Hepatocyte (in vitro differentiated cells): ENCODE measurements around the gene GTF2F2. TPM values are rescaled to one million over a fixed set of nuclear protein-coding genes. Genes with fewer than 3 reads are reported as not detected.

ENCODE experiments used
- DNase-seq: peaks from one replicate; pipeline ENCODE4 v3.0.0-alpha.2; 2016; ENCODE audit warnings: low spot score
- H2AFZ ChIP-seq: fragments of 200-600 bp; sonication (generic); 2 replicates; pipeline ENCODE4 v1.6.0; 2016; ENCODE audit warnings: antibody characterized with exemption, mild to moderate bottlenecking
- H3K27ac ChIP-seq: fragments of 200-600 bp; sonication (generic); 2 replicates; pipeline ENCODE4 v1.5.1; 2016; ENCODE audit warnings: mild to moderate bottlenecking
- H3K27me3 ChIP-seq: fragments of 200-600 bp; sonication (generic); 2 replicates; pipeline ENCODE4 v1.6.1; 2016
- H3K36me3 ChIP-seq: fragments of 200-600 bp; sonication (generic); replicated peaks from 2 replicates; pipeline ENCODE4 v1.5.1; 2016; ENCODE audit warnings: low read depth; ENCODE audit not compliant: insufficient read depth
- H3K4me1 ChIP-seq: fragments of 200-600 bp; sonication (generic); 2 replicates; pipeline ENCODE4 v1.5.1; 2016; ENCODE audit warnings: mild to moderate bottlenecking, moderate library complexity; ENCODE audit not compliant: insufficient read depth
- H3K4me2 ChIP-seq: fragments of 200-600 bp; sonication (generic); 2 replicates; pipeline ENCODE4 v1.6.0; 2016
- H3K4me3 ChIP-seq: fragments of 200-600 bp; sonication (generic); 2 replicates; pipeline ENCODE4 v1.5.1; 2016; ENCODE audit warnings: mild to moderate bottlenecking
- H3K79me2 ChIP-seq: fragments of 200-600 bp; sonication (generic); 2 replicates; pipeline ENCODE4 v1.6.0; 2017; ENCODE audit warnings: mild to moderate bottlenecking
- H3K9me2 ChIP-seq: fragments of 200-600 bp; sonication (generic); replicated peaks from 2 replicates; pipeline ENCODE4 v1.6.0; 2017; ENCODE audit warnings: mild to moderate bottlenecking; ENCODE audit not compliant: insufficient read depth
- H3K9me3 ChIP-seq: fragments of 200-600 bp; sonication (generic); 2 replicates; pipeline ENCODE4 v1.5.1; 2016; ENCODE audit warnings: low read depth, mild to moderate bottlenecking
- H4K20me1 ChIP-seq: fragments of 200-600 bp; sonication (generic); 2 replicates; pipeline ENCODE4 v1.6.0; 2016; ENCODE audit warnings: mild to moderate bottlenecking; ENCODE audit not compliant: insufficient read depth, poor library complexity, severe bottlenecking
- CTCF ChIP-seq: fragments of 200-600 bp; sonication (generic); IDR thresholded peaks from 2 replicates; pipeline ENCODE4 v1.5.1; 2016; ENCODE audit warnings: antibody characterized with exemption, mild to moderate bottlenecking; ENCODE audit not compliant: poor library complexity
- EZH2 ChIP-seq: fragments of 200-600 bp; sonication (generic); IDR thresholded peaks from 2 replicates; pipeline ENCODE4 v1.6.1; 2016; ENCODE audit warnings: antibody characterized with exemption, mild to moderate bottlenecking, borderline replicate concordance
- EZH2phosphoT487 ChIP-seq: fragments of 200-600 bp; sonication (generic); IDR thresholded peaks from one replicate; pipeline ENCODE4 v1.6.1; 2018; ENCODE audit warnings: antibody characterized with exemption, mild to moderate bottlenecking, low read depth, moderate library complexity; ENCODE audit not compliant: unreplicated experiment, severe bottlenecking
- WGBS: methylation state at CpG from one replicate; pipeline ENCODE4 v1.1.6; 2016; ENCODE audit warnings: low lambda C conversion rate; ENCODE audit errors: missing lambda C conversion rate; 5-methylcytosine and 5-hydroxymethylcytosine counted together
- polyA plus RNA-seq: library from polyadenylated mRNA; unstranded; fragments of >200 nt; fragmentation: Nextera tagmentation; extraction: Ambion mirVana; gene quantifications from 2 replicates; pipeline ENCODE4 v1.2.1, GENCODE V29; 2016
- total RNA-seq: library from RNA; depleted of rRNA; stranded (reverse); fragments of >200 nt; gene quantifications from 2 replicates; pipeline ENCODE4 v1.2.3, GENCODE V29; 2014

The GTF2F2 gene
- total and polyA plus RNA-seq, 2 experiments from 2014 or later = 25.7 to 26.7 TPM

GRCh38 chr13:45137526-45137925 is 17.2 kb downstream of the GTF2F2 start:
- H3K4me2 ChIP-seq = no peak overlapping the region
- no peak for TF ChIP-seq EZH2
- no peak for TF ChIP-seq CTCF
- no peak for TF ChIP-seq EZH2phosphoT487
- no peak overlapping the region for H2AFZ ChIP-seq
- DNase-seq = no peak
- no peaks in the 10 kb centered on the region for H3K27me3 ChIP-seq
- peaks cover 8% of the 10 kb centered on the region for H3K4me1 ChIP-seq
- H3K4me3 ChIP-seq = no peak overlapping the region
- H3K79me2 ChIP-seq = peaks cover 80% of the 10 kb centered on the region
- no peaks in the 10 kb centered on the region for H4K20me1 ChIP-seq
- no peak overlapping the region for H3K27ac ChIP-seq
- no peaks in the 10 kb centered on the region for H3K36me3 ChIP-seq
- H3K9me2 ChIP-seq = no peaks in the 10 kb centered on the region
- H3K9me3 ChIP-seq = no peaks in the 10 kb centered on the region
- WGBS = 95% methylated on average over 2 of the region's 2 CpGs

GRCh38 chr13:45138282-45138681 is 18.0 kb downstream of the GTF2F2 start:
- Histone ChIP-seq H3K79me2 (peaks cover 73% of the 10 kb centered on the region), H3K4me2 (no peak overlapping the region)

GRCh38 chr13:45141369-45141768 is 21.1 kb downstream of the GTF2F2 start:
- H3K4me1 ChIP-seq = peaks cover 15% of the 10 kb centered on the region
- no peak overlapping the region for H3K4me3 ChIP-seq
- peaks cover 62% of the 10 kb centered on the region for H3K79me2 ChIP-seq
- no peaks in the 10 kb centered on the region for H4K20me1 ChIP-seq
- TF ChIP-seq EZH2 (no peak), CTCF (no peak), EZH2phosphoT487 (no peak)
- no peaks in the 10 kb centered on the region for H3K27me3 ChIP-seq
- no peak overlapping the region for H2AFZ ChIP-seq
- no peak overlapping the region for H3K4me2 ChIP-seq
- no peaks in the 10 kb centered on the region for H3K9me2 ChIP-seq
- no peak for DNase-seq
- peak overlapping the region; percentile 74 for H3K27ac ChIP-seq
- no peaks in the 10 kb centered on the region for H3K9me3 ChIP-seq
- no peaks in the 10 kb centered on the region for H3K36me3 ChIP-seq
- 62% methylated on average over 1 of the region's 1 CpG for WGBS

More at GRCh38 chr13:45138282-45138681, 18.0 kb downstream of the GTF2F2 start:
- Histone ChIP-seq H3K9me2 (no peaks in the 10 kb centered on the region), H3K27ac (no peak overlapping the region), H3K36me3 (no peaks in the 10 kb centered on the region), H3K9me3 (no peaks in the 10 kb centered on the region), H3K27me3 (no peaks in the 10 kb centered on the region), H3K4me3 (no peak overlapping the region), H3K4me1 (peaks cover 16% of the 10 kb centered on the region), H4K20me1 (no peaks in the 10 kb centered on the region), H2AFZ (no peak overlapping the region)
- 93% methylated on average over 7 of the region's 7 CpGs for WGBS
- DNase-seq = no peak
- no peak for TF ChIP-seq EZH2

GRCh38 chr13:45142440-45143345 is 22.4 kb downstream of the GTF2F2 start:
- Histone ChIP-seq H2AFZ (no peak overlapping the region), H3K36me3 (no peaks in the 10 kb centered on the region), H3K9me2 (no peaks in the 10 kb centered on the region), H3K79me2 (peaks cover 60% of the 10 kb centered on the region), H3K4me2 (peak overlapping the region; percentile 35), H3K9me3 (no peaks in the 10 kb centered on the region), H3K4me3 (no peak overlapping the region), H3K27ac (peak overlapping the region; percentile 74), H4K20me1 (no peaks in the 10 kb centered on the region), H3K4me1 (peaks cover 15% of the 10 kb centered on the region), H3K27me3 (no peaks in the 10 kb centered on the region)
- peak; percentile 7 for DNase-seq
- TF ChIP-seq EZH2phosphoT487 (no peak), EZH2 (no peak), CTCF (no peak)
- 71% methylated on average over 4 of the region's 4 CpGs for WGBS
